HK-2 (cell line): ENCODE measurements around the gene PDS5A.
"Not testable (repeated sequence)": the region's sequence is repeated elsewhere in the genome, so short reads cannot be mapped to it uniquely, and the experiment has no call there.

Source experiments
- DNase-seq: peaks from one replicate; pipeline ENCODE4 v3.0.0-alpha.2; 2018; ENCODE audit not compliant: unreplicated experiment

The PDS5A gene, protein sequence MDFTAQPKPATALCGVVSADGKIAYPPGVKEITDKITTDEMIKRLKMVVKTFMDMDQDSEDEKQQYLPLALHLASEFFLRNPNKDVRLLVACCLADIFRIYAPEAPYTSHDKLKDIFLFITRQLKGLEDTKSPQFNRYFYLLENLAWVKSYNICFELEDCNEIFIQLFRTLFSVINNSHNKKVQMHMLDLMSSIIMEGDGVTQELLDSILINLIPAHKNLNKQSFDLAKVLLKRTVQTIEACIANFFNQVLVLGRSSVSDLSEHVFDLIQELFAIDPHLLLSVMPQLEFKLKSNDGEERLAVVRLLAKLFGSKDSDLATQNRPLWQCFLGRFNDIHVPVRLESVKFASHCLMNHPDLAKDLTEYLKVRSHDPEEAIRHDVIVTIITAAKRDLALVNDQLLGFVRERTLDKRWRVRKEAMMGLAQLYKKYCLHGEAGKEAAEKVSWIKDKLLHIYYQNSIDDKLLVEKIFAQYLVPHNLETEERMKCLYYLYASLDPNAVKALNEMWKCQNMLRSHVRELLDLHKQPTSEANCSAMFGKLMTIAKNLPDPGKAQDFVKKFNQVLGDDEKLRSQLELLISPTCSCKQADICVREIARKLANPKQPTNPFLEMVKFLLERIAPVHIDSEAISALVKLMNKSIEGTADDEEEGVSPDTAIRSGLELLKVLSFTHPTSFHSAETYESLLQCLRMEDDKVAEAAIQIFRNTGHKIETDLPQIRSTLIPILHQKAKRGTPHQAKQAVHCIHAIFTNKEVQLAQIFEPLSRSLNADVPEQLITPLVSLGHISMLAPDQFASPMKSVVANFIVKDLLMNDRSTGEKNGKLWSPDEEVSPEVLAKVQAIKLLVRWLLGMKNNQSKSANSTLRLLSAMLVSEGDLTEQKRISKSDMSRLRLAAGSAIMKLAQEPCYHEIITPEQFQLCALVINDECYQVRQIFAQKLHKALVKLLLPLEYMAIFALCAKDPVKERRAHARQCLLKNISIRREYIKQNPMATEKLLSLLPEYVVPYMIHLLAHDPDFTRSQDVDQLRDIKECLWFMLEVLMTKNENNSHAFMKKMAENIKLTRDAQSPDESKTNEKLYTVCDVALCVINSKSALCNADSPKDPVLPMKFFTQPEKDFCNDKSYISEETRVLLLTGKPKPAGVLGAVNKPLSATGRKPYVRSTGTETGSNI (N-terminal part only)

DNA sequence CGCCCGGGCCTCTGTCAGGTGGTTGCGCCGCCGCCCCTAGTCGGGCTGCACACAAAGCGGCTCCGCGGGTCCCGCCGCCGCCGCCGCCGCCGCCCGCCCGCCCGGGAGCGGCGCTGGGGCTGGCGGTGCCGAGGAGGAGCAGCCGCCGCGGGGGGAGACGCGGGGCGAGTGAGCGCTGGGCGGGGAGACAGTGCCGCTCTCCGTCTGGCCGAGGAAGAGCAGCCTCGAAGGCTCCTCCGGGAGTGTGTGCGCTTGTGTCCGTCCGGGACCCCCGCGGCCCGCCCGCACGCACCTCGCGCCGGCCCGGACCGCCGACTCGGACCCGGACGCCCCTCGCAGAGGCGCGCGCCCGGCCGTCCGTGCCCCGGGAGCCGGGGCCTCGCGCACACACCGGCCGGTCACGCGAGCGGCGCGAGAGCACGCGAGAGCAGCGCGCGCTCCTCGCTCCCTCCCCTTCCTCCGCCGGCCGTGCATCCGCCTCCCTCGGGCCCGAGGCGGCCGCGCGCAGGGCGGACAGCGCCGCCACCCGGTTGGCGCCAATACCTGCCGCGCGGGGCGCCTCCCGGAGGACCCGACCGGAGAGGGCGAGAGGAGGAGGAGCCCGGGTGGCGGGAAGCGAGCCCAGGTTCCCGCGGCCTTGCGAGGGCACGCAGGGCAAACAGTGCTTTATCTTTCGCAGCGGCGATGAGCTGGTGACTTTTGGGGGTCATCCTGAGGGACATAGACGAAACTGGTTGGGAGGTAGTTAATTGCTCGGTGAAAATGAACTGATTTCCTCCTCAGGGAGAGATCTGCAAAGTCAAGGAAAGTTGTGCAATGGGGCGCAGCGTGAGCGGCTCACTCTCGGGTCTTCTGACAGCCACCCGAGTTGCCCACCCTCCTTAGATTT, at the start of gene PDS5A:
Gene PDS5A (minus strand): TSS at position 423 of the 889 bp plus-strand sequence. CDS start 1,334 bp downstream, outside the sequence.
- DNase-seq: peak; percentile 91

DNA sequence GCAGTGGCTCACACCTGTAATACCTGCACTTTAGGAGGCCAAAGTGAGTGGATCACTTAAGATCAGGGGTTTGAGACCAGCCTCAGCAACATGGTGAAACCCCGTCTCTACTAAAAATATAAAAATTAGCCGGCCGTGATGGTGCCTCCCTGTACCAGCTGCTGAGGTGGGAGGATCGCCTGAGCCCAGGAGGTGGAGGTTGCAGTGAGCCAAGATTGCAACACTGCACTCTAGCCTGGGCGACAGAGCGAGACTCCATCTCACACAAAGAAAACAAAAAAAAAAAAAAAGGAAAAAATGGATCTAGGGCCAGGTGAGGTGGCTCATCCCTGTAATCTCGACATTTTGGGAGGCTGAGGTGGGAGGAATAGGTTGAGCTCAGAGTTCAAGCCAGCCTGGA, 46.3 kb upstream of the PDS5A start:
- DNase-seq: not testable (repeated sequence)

DNA sequence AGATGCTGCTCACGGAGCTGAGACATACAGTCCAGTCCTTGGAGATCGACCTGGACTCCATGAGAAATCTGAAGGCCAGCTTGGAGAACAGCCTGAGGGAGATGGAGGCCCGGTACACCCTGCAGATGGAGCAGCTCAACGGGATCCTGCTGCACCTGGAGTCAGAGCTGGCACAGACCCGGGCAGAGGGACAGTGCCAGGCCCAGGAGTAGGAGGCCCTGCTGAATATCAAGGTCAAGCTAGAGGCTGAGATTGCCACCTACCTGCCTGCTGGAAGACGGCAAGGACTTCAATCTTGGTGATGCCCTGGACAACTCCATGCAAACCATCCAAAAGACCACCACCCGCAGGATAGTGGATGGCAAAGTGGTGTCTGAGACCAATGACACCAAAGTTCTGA, 43.4 kb upstream of the PDS5A start:
- not testable (repeated sequence) for DNase-seq

DNA sequence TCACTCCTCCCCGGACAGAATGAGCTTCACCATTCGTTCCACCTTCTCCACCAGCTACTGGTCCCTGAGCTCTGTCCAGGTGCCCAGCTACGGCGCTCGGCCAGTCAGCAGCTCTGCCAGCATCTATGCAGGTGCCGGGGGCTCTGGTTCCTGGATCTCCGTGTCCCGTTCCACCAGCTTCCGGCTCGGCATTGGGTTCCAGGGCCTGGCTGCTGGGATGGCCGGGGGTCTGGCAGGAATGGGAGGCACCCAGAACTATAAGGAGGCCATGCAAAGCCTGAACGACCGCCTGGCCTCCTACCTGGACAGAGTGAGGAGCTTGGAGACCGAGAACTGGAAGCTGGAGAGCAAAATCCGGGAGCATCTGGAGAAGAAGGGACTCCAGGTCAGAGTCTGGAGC, 42.5 kb upstream of the PDS5A start:
- DNase-seq: no peak

DNA sequence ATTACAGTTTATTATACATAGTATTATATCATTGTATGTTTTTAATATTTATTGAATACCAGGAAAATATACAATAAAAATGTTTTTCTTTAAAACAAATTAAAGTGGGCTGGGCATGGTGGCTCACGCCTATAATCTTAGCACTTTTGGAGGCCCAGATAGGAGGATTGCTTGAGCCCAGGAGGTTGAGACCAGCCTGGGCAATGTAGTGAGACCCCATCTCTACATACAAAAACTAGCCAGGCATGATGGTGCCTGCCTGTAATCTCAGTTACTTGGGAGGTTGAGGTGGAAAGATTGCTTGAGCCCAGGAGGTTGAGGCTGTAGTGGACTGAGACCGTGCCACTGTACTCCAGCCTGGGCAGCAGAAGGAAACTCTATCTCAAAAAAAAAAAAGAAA, 38.3 kb upstream of the PDS5A start:
- DNase-seq: no peak

DNA sequence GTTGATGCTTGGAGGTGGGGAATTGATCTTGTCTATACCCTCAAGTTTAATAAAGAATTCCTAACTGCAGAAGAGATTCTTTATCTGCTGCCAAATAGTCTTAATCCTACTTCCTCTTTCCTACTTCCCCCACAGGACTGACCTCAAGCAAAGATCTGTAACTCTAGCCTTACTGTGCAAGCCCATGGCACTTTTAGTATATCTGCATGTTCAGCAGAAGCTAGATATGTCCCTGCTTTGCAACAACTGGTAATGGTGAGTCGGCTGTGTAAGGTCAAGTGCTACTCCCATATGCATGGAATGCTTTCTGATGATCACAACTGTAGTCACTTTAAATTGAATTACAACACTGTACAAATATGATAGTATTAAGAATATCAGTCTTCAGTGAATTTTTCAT, 26.3 kb upstream of the PDS5A start:
- no peak for DNase-seq

DNA sequence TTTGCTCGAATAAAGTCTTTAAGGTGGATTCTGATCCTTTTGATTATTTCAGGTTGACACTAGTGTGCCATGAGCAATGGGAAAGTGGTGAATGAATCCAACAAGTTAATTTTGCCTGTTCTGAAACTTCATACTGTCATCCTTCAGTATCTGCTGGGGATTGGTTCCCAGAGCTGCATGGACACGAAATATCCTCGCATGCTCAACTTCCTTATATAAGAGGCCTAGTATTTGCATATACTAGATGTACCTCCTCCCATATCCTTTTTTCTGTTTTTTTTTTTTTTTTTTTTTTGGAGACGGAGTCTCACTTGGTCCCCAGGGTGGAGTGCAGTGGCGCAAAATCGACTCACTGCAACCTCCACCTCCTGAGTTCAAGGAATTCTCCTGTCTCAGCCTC, 23.0 kb upstream of the PDS5A start:
- DNase-seq: no peak

DNA sequence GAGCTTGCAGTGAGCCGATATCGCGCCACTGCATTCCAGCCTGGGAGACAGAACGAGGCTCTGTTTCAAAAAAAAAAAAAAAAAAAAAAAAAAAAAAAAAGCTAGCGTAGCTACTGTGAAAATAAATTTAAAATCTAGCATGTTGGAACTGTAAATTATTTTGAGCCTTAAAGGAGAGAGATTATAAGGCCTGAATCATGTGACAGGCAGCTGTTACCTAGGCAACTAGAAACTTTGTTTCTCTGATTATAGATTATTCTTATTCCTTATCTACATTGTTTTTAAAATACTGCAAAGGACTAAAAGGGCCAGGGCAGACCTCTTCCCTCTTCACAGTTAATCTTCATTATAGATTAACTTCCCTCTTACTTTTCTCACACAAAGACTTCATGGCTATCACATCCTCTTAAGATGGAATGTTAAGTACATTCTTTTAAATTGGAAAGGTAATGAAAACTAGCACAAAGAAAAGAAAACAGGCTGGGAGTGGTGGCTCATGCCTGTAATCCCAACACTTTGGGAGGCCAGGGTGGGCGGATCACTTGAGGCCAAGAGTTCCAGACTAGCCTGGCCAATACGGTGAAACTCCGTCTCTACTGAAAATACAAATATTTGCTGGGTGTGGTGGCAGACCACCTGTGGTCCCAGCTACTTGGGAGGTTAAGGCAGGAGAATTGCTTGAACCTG, 21.1 kb upstream of the PDS5A start:
- DNase-seq: peak; percentile 14

DNA sequence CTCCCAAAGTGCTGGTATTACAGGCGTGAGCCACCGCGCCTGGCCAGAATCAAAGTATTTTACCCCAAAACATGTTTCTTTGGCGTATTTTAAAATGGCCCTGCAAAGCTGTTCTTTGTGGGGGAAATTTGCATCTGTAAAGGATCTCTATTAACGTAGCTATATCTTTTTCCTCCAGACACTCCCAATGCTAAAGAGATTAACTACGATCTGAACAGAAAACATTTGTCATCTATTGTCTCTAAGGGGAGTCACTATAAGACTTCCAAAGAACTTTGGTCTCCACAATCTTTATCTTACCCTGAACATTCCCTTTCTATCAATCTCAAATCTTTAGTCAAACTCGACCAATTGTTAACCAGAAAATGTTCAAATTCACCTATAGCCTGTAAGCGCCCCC, 19.1 kb upstream of the PDS5A start:
- DNase-seq: no peak

DNA sequence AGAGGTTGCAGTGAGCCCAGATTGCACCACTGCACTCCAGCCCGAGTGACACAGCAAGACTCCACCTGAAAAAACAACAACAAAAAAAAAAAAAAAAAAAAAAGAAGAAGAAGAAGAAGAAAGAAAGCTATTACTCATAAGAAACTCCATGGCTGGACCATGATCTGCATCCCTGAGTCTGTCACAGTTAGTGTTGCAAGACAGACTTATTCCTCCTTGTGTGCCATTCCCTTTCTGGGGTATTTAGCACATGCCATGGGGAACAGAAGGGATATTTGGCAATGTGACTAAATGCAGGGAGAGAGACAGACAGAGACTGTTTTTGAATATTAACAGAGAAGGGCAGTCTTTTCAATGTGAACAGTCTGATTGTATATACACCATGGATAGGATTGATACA, 16.7 kb upstream of the PDS5A start:
- DNase-seq: no peak

DNA sequence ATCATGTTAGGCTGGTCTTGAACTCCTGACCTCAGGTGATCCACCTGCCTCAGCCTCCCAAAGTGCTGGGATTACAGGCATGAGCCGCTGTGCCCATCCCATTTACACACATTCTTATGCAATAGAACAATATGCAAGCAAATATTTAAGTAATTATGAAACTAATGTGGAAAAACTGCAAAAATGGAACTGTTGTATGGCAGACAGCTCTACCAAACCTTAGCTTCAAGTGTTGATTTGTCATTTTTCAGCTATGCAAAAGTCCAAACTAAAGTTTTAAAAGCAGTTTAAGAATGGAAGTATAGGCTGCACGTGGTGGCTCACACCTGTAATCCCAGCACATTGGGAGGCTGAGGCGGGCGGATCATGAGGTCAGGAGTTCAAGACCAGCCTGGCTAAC, 11.7 kb upstream of the PDS5A start:
- DNase-seq: not testable (repeated sequence)

DNA sequence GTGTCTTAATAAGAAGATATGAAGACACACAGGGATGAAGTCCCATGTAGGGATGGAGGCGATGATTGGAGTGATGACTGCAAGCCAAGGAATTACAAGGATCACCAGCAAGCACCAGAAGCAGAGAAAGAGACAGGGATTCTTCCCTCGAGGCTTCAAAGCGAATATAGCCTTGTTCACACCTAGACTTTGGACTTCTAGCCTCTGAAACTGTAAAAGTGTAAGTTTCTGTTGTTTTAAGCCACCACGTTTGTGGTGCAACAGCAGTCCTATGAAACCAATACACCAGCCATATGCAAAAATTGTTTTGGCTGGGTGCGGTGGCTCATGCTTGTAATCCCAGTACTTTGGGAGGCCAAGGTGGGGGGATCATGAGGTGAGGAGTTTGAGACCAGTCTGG, 9.8 kb upstream of the PDS5A start:
- no peak for DNase-seq

DNA sequence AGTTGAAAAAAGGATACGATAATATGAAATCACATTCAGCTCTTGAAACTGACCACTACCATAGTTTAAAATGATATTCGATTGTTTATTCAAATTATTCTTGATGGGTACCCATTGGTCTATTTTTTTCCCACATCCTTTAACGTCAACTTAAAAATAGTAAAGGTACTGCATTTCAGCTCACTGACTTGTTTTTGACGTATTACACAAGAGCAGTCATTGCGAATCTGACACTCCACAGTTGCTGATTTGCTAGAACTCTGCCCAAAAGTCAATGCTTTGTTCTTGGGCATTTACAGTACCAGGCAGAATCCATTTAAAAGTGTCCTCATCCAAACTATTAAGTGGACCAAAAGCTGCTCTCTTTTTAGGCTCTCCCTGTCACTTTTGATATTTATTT, 1.2 kb upstream of the PDS5A start:
- DNase-seq: no peak

DNA sequence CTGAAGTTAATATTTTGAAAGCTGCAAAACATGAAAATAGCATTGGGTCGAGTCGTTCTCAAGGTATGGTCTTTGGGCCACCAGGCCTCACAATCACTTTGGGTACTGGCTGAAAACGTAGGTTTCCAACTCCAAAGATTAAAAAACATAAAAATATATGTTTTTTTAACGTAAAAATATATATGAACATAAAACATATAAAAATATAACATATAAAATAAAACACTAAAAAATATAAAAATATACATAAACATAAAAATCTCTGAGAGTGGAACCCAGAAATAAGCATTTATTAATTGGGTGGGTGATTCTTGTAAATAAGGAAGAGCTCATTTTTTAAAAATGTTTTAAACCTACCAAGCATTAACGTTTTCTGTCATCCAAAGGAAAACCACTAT, 666 bp upstream of the PDS5A start:
- DNase-seq: no peak

DNA sequence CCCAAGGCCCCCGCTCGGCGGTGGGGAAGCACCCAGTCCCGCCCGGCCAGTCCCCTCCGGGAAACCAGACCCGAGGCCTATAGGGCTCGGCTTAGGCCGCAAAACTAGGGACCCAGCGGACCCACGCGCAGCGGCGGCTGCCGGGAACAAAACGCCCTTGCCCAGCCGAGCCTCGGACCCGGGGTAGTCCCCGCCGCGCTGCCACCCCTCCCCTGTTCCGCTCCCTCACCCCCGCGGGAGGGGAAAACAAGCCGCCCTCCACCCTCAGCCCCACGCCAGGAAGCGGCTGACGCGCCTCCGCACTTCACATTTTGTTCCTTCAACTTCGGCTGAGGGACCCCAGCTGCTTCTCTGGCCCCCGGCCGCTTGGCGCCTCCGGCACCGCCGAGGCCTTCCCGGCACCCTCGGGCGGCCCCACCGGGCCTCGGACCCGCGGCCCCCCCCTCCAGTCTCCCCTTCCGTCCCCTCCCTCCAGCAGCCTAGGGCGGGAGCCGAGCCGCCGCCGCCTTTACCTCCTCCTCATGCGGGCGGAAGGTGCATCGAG, 694 bp downstream of the PDS5A start:
- peak; percentile 56 for DNase-seq

DNA sequence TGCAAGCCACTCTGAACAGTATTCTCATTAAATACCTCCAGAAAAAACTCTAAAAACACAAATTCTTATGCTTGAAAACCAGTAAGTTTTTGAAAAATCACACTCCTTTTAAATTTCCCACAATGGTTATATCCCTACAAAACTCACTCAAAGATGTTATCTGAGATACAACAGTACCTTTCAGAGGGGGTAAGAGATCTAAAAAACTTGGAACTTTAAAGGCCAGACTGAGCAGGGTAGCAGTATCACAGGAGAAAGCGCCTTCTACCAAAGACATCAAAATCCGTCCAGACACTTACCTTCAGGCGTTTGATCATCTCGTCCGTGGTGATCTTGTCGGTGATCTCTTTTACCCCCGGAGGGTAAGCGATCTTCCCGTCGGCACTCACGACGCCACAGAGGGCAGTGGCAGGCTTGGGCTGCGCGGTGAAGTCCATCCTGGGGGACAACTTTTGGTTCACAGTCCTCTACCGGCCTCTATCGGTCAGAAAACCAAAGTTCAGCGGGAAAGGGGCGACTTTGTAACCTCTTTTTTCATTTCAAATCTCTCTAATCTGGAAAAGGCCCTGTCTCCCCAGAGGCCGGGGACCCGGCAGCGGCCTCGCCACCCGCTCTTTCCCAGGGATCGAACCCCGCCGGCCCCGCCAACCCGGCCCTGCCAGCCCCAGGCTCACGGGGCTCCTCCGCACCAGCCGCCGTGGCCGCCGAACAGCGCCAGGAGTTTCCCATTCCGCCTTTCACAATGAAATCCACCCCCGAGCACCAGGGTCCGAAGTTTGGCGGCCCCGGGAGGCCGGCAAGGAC, 1.4 kb downstream of the PDS5A start:
- peak; percentile 78 for DNase-seq

DNA sequence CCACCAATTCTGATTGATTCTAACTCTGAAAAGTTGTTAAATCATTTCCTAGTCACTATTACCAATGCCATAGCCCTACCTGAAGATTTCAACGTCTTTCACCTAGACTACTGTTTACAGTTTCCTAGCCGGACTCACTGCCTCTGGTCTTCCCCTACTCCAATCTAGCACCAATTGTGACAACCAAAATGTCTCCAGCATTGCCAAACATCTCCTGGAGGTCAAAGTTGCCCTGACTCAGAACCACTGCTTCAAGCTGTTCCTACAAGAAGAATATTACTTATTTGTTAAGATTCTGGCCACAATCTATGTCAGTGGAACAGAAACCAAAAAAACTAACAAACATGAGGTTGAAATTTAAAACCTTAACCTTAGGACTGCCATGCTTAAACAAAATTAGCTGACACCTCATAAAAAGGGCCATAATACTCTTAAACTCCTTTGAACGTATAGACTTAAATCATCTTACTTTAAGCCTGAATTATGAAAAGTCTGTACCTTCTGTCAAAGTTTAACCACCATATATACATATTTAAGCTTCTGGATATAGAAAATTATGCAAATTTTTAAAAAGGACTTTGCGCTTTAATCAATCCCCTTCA, 2.1 kb downstream of the PDS5A start:
- no peak for DNase-seq

DNA sequence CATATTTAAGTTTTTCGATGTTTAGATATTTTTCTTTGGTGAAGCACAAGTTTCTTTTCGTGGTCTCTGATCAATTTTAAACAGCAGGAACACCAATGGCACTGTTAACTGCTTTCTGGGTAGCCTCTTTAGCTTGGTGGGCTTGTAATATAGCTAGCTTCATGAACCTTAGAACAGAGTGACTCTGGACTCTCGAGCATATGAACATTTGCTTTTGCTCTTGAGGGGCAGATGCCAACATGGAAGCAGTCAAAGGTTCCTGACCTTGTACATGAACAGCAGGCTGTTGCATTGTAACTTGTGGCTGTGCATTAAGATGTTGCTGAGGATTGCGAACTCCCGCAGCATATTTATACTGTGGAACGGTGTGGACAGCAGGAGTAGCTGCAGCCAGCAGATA, 4.7 kb downstream of the PDS5A start:
- DNase-seq: not testable (repeated sequence)
